HEK293T (cell line): ENCODE data around the gene KRTAP4-16.

Experiments used
- BHLHE40 ChIP-seq: fragments of 450-650 bp; IDR thresholded peaks from 2 replicates; pipeline ENCODE4 v1.6.1; 2016; ENCODE audit warnings: mild to moderate bottlenecking, moderate library complexity, borderline replicate concordance
- CTBP1 ChIP-seq: fragments of 450-650 bp; IDR thresholded peaks from 2 replicates; pipeline ENCODE4 v1.6.1; 2016; ENCODE audit warnings: borderline replicate concordance
- FOXK2 ChIP-seq: fragments of 450-650 bp; IDR thresholded peaks from 2 replicates; pipeline ENCODE4 v1.6.1; 2016; ENCODE audit warnings: mild to moderate bottlenecking
- HDGF ChIP-seq: fragments of 450-650 bp; IDR thresholded peaks from 2 replicates; pipeline ENCODE4 v1.6.1; 2017; ENCODE audit warnings: antibody characterized with exemption, borderline replicate concordance
- LEF1 ChIP-seq: fragments of 450-650 bp; IDR thresholded peaks from 2 replicates; pipeline ENCODE4 v1.6.1; 2017; ENCODE audit warnings: mild to moderate bottlenecking, borderline replicate concordance
- NFRKB ChIP-seq: fragments of 450-650 bp; IDR thresholded peaks from 2 replicates; pipeline ENCODE4 v1.6.1; 2016; ENCODE audit warnings: mild to moderate bottlenecking, moderate library complexity
- SP1 ChIP-seq: fragments of 450-650 bp; IDR thresholded peaks from 2 replicates; pipeline ENCODE4 v1.6.1; 2017
- SUZ12 ChIP-seq: fragments of 450-650 bp; IDR thresholded peaks from 2 replicates; pipeline ENCODE4 v1.6.1; 2016; ENCODE audit warnings: mild to moderate bottlenecking
- TARDBP ChIP-seq: fragments of 450-650 bp; IDR thresholded peaks from 2 replicates; pipeline ENCODE4 v1.6.1; 2016
- ZNF384 ChIP-seq: fragments of 450-650 bp; IDR thresholded peaks from 2 replicates; pipeline ENCODE4 v1.6.1; 2016
- TF ChIP-seq, protein P1 (sequence below): fragments of 450-650 bp; IDR thresholded peaks from 2 replicates; pipeline ENCODE4 v1.6.1; 2016

DNA sequence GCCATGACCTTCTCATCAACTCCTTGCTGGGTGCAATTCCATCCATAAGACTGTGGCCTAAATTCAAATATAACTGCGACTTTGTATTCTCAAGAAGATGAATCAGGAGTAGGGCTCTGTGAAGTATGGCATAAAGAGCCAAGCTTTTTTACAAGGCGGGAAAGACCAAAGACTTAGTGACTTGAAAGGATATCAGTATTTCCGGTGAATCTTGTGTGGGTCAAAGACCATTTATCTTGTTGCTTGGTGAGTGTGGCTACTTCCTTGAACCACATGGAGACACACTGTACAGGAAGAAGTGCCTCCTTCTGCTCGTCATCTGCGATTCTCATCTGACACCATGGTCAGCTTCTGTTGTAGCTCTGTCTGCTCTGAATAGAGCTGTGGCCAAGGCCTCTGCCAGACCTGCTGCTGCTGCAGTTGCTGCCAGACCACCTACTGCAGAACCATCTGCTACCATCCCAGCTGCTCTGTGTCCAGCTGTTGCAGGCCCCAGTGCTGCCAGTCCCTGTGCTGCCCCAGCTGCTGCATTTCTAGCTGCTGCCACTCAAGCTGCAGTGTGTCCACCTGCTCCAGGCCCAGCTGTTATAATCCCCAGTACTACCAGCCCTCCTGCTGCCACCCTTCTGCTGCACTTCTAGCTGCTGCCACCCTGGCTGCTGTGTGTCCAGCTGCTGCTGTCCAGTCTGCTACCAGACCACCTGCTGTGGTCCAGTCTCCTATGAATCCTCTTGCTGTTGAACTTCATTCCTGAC is 30.2 kb downstream of the KRTAP4-16 start:
- no peak for TF ChIP-seq SP1
- no peak for TF ChIP-seq TARDBP
- TF ChIP-seq BHLHE40, result no peak
- no peak for TF ChIP-seq HDGF
- no peak for TF ChIP-seq LEF1
- no peak for TF ChIP-seq SUZ12
- TF ChIP-seq, protein P1, sequence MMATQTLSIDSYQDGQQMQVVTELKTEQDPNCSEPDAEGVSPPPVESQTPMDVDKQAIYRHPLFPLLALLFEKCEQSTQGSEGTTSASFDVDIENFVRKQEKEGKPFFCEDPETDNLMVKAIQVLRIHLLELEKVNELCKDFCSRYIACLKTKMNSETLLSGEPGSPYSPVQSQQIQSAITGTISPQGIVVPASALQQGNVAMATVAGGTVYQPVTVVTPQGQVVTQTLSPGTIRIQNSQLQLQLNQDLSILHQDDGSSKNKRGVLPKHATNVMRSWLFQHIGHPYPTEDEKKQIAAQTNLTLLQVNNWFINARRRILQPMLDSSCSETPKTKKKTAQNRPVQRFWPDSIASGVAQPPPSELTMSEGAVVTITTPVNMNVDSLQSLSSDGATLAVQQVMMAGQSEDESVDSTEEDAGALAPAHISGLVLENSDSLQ, result no peak
- TF ChIP-seq FOXK2, result no peak
- TF ChIP-seq ZNF384, result no peak
- no peak for TF ChIP-seq NFRKB
- no peak for TF ChIP-seq CTBP1
